ENCODE results near the gene NAALADL2.

NAALADL2 gene

DNA sequence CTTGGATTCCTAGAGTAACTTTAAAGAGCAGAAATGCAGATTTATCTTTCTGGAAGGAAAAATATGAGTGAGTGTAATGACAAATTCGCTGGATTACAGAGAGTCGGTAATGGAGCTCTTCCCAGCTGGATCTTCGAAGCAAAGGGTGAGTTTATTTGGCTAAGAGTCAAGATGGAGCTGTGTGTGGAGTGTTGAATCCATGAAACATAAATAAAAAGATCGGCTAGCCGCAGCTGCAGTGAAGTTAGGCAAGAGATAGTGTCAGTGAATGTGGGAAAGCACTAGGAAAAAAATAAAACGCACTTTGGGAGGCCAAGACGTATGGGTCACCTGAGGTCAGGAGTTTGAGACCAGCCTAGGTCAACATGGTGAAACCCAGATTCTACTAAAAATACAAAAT lies 10.3 kb downstream of the NAALADL2 start:
- DNase-seq, result no peak
- Histone ChIP-seq H3K36me3 (no peaks in the 10 kb centered on the region), H3K9me3 (no peaks in the 10 kb centered on the region), H3K4me3 (ENCODE audit: low read depth, low read length) (no peak overlapping the region), H3K27me3 (no peaks in the 10 kb centered on the region), H3K4me1 (no peaks in the 10 kb centered on the region)
- TF ChIP-seq, protein P1, sequence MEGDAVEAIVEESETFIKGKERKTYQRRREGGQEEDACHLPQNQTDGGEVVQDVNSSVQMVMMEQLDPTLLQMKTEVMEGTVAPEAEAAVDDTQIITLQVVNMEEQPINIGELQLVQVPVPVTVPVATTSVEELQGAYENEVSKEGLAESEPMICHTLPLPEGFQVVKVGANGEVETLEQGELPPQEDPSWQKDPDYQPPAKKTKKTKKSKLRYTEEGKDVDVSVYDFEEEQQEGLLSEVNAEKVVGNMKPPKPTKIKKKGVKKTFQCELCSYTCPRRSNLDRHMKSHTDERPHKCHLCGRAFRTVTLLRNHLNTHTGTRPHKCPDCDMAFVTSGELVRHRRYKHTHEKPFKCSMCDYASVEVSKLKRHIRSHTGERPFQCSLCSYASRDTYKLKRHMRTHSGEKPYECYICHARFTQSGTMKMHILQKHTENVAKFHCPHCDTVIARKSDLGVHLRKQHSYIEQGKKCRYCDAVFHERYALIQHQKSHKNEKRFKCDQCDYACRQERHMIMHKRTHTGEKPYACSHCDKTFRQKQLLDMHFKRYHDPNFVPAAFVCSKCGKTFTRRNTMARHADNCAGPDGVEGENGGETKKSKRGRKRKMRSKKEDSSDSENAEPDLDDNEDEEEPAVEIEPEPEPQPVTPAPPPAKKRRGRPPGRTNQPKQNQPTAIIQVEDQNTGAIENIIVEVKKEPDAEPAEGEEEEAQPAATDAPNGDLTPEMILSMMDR (IDR thresholded peaks at IDR 0.05; ENCODE audit: low read depth, low read length), result no peak

DNA sequence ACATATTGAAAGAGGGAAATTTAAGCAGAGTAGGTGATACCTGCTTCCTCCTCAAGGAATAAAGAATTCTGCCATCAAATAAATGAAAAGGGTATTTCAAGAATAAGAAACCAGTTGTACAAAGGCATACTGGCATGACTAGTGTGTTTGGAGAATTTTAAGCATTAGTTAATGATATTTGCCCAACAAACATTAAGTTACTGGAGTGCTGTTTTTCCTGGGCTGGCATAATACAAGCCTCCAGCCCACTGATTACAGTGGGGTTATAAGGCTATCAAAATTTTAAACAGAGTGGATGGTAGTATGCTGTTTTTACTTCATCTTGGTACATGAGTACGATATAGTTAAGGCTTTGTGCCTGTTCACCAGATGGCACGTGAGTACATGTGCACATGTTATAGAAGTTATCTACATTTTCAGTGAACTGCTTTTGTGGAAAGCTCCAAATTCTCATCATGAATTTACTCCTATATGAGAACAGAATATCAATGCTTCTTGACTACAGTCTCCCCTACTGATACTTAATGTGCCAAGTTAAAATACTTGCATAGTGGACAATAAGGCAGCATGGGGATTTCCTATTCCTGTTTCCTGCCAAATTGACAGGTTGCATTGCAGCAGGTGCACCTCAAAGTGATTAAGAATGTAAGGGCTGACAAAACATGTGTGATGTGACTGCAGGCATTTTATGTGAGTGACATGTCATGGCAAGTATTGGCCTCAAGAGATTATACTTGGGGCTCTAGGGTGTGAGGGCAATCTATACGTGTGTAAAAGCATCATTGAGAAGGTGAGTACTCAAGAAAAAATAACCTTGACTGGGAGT lies 14.9 kb downstream of the NAALADL2 start:
- Histone ChIP-seq H3K4me3 (ENCODE audit: low read depth, low read length) (no peak overlapping the region), H3K9me3 (no peaks in the 10 kb centered on the region), H3K36me3 (no peaks in the 10 kb centered on the region), H3K4me1 (no peaks in the 10 kb centered on the region), H3K27me3 (no peaks in the 10 kb centered on the region)
- TF ChIP-seq, protein P1 (IDR thresholded peaks at IDR 0.05; ENCODE audit: low read depth, low read length), result no peak
- DNase-seq, result no peak

DNA sequence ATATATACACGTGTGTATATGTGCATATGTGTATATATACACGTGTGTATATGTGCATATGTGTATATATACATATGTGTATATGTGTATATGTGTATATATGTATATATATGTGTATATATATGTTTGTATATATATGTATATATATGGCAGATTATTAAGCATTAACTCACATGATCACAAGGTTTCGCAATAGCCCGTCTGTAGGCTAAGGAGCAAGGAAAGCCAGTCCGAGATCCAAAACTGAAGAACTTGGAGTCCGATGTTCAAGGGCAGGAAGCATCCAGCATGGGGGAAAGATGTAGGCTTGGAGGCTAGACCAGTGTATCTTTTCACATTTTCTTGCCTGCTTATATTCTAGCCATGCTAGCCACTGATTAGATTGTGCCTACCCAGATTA lies 23.7 kb downstream of the NAALADL2 start:
- Histone ChIP-seq H3K4me1 (no peaks in the 10 kb centered on the region), H3K4me3 (ENCODE audit: low read depth, low read length) (no peak overlapping the region), H3K27me3 (no peaks in the 10 kb centered on the region), H3K9me3 (no peaks in the 10 kb centered on the region), H3K36me3 (no peaks in the 10 kb centered on the region)
- no peak for DNase-seq
- TF ChIP-seq, protein P1 (IDR thresholded peaks at IDR 0.05; ENCODE audit: low read depth, low read length), result no peak

DNA sequence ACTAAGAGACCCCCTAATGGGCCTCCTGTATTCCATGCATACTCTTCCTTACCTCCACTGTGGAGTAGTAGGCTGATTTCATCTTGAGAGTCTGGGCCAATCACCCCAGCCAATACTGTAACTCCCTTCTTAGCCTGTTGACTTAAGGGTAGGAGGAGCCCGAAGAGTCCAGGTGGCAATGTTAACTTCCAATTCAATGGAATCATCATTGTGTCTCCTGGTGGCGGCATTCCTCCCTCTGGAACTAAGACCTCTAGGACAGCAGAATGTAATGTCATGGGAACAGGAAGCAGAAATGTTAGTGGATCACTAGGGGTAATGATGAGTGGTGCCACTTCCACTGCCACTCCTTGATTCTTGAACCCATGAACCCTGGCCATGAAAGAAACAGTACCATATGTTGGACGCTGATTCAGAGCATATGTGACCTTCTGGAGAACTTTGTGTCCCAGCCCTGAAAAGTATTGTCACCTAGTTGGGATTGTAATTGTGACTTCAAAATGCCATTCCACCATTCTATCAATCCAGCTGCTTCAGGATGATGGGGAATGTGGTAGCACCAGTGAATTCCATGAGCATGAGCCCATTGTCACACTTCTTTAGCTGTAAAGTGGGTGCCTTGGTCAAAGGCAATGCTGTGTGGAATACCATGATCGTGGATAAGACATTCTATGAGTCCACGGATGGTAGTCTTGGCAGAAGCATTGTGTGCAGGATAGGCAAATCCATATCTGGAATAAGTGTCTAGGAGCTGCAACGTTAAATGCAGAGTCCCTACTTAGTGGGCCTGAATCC lies 24.9 kb downstream of the NAALADL2 start:
- no peaks in the 10 kb centered on the region for H3K9me3 ChIP-seq
- no peak for DNase-seq
- no peaks in the 10 kb centered on the region for H3K36me3 ChIP-seq
- TF ChIP-seq, protein P1 (IDR thresholded peaks at IDR 0.05; ENCODE audit: low read depth, low read length), result no peak
- H3K4me3 ChIP-seq (ENCODE audit: low read depth, low read length), result no peak overlapping the region
- H3K4me1 ChIP-seq, result no peaks in the 10 kb centered on the region
- no peaks in the 10 kb centered on the region for H3K27me3 ChIP-seq

DNA sequence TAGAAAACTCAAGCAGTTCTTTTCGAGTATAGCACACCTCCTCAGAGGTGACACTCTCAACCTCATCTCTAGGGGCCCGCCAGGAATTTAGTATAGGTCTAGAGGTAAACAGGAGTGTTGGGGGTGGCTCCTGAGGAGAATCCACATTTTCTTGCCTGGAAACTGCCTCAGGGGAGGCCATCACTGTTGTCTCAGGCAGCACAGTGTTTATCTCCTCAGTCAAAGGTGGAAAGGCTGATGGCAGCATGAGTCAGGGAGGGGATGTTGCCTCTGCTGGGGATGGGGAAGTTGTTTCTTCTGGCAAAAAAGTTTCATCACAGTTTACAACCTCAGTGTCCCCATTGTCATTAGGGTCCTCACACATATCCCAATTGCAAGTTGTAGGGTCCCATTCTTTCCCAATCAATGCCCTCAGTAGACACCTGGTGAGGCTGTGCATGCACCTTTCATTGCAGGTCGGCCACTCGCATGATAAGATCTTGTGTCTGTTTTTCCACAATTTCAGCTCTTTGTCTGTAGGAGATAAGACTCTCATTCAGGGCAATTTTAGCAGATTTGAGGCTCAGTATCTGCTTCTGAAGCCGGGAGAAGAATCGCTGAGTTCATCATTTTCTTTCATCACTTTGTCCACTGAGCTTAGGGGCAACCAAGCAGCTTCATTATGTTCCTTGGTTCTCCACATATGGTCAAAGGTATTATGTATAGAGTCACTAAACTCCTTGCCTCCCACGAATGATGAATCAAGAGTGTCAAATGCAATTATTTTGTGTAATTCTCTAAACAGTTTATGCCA lies 25.8 kb downstream of the NAALADL2 start:
- H3K27me3 ChIP-seq, result no peaks in the 10 kb centered on the region
- no peaks in the 10 kb centered on the region for H3K36me3 ChIP-seq
- TF ChIP-seq, protein P1 (IDR thresholded peaks at IDR 0.05; ENCODE audit: low read depth, low read length), result no peak
- no peaks in the 10 kb centered on the region for H3K4me1 ChIP-seq
- no peak for DNase-seq
- no peaks in the 10 kb centered on the region for H3K9me3 ChIP-seq
- no peak overlapping the region for H3K4me3 ChIP-seq (ENCODE audit: low read depth, low read length)
